ENCODE results near the gene TRRAP. TPM values are rescaled to one million over a fixed set of nuclear protein-coding genes. Genes with fewer than 3 reads are reported as not detected.

Gene TRRAP
- polyA plus RNA-seq, 1 donor from 2014 or later = 12.9 TPM

- Histone ChIP-seq H3K27ac (ENCODE audit: low read length) (no peak overlapping the region), H3K9me2 (ENCODE audit: insufficient read depth, low read length) (no peaks in the 10 kb centered on the region), H4K20me1 (ENCODE audit: insufficient read depth) (no peaks in the 10 kb centered on the region), H3F3A (ENCODE audit: insufficient read depth, low read length, poor library complexity, severe bottlenecking) (no peaks in the 10 kb centered on the region), H3K36me3 (ENCODE audit: insufficient read depth, low read length) (no peaks in the 10 kb centered on the region), H3K4me3 (ENCODE audit: low read length) (no peak overlapping the region), H2AFZ (ENCODE audit: low read depth, low read length) (no peak overlapping the region), H3K4me2 (ENCODE audit: low read length) (no peak overlapping the region), H3K9ac (ENCODE audit: low read length) (no peak overlapping the region), H3K79me2 (replicated peaks; ENCODE audit: insufficient read depth, low read length) (no peaks in the 10 kb centered on the region), H3K27me3 (ENCODE audit: insufficient read depth, low read depth, low read length) (no peaks in the 10 kb centered on the region), H3K9me3 (ENCODE audit: low read length) (no peaks in the 10 kb centered on the region)
- no peak for TF ChIP-seq RAD21 (conservative IDR thresholded peaks at IDR 0.05)
- no peak for TF ChIP-seq REST (IDR thresholded peaks at IDR 0.05; ENCODE audit: borderline replicate concordance)
- no peak for TF ChIP-seq EP300 (conservative IDR thresholded peaks at IDR 0.05; ENCODE audit: poor library complexity, severe bottlenecking)
- no peak for TF ChIP-seq TAF1 (IDR thresholded peaks at IDR 0.05; ENCODE audit: low read depth)
- no peak for TF ChIP-seq SMC3 (conservative IDR thresholded peaks at IDR 0.05; ENCODE audit: poor library complexity)
- no peak for TF ChIP-seq MXI1 (conservative IDR thresholded peaks at IDR 0.05; ENCODE audit: poor library complexity, severe bottlenecking)
- no peak for TF ChIP-seq EZH2 (IDR thresholded peaks at IDR 0.05; ENCODE audit: borderline replicate concordance, insufficient read depth, low read length, poor library complexity, severe bottlenecking)
- no peak for TF ChIP-seq POLR2AphosphoS5 (IDR thresholded peaks at IDR 0.05)
- no peak for TF ChIP-seq CTCF (IDR thresholded peaks at IDR 0.05; ENCODE audit: poor library complexity, severe bottlenecking)
Measured at GRCh38 chr7:98996150-98996552, 117.8 kb downstream of the TRRAP start.

GRCh38 chr7:98997846-98998245 is 119.5 kb downstream of the TRRAP start:
- TF ChIP-seq MXI1 (conservative IDR thresholded peaks at IDR 0.05; ENCODE audit: poor library complexity, severe bottlenecking) (no peak), TAF1 (IDR thresholded peaks at IDR 0.05; ENCODE audit: low read depth) (no peak), EP300 (conservative IDR thresholded peaks at IDR 0.05; ENCODE audit: poor library complexity, severe bottlenecking) (no peak), CTCF (IDR thresholded peaks at IDR 0.05; ENCODE audit: poor library complexity, severe bottlenecking) (no peak)
- H3K9me3 ChIP-seq (ENCODE audit: low read length) = no peaks in the 10 kb centered on the region
- no peaks in the 10 kb centered on the region for H4K20me1 ChIP-seq (ENCODE audit: insufficient read depth)
- H3K27ac ChIP-seq (ENCODE audit: low read length) = no peak overlapping the region
- H3K4me2 ChIP-seq (ENCODE audit: low read length) = no peak overlapping the region
- no peak overlapping the region for H3K4me3 ChIP-seq (ENCODE audit: low read length)
- no peak overlapping the region for H3K9ac ChIP-seq (ENCODE audit: low read length)
- H2AFZ ChIP-seq (ENCODE audit: low read depth, low read length) = no peak overlapping the region
- H3K36me3 ChIP-seq (ENCODE audit: insufficient read depth, low read length) = no peaks in the 10 kb centered on the region
- H3K9me2 ChIP-seq (ENCODE audit: insufficient read depth, low read length) = no peaks in the 10 kb centered on the region
- no peaks in the 10 kb centered on the region for H3K79me2 ChIP-seq (replicated peaks; ENCODE audit: insufficient read depth, low read length)
- no peaks in the 10 kb centered on the region for H3F3A ChIP-seq (ENCODE audit: insufficient read depth, low read length, poor library complexity, severe bottlenecking)
- H3K27me3 ChIP-seq (ENCODE audit: insufficient read depth, low read depth, low read length) = no peaks in the 10 kb centered on the region

Measured in neural cell (in vitro differentiated cells).